Astrocyte of the cerebellum (primary cell): ENCODE measurements around the gene ADGRD1.

Experiments used
- DNase-seq: peaks from one replicate; pipeline ENCODE4 v3.0.0-alpha.2; 2011; ENCODE audit warnings: low read depth
- H3K4me3 ChIP-seq: 2 replicates; pipeline ENCODE4 v1.5.1; 2011; ENCODE audit warnings: mild to moderate bottlenecking, low read depth, low read length, moderate library complexity
- in situ Hi-C: cut with HindIII; loops from 2 replicates; pipeline ENCODE4 v1.10.0; 2017; ENCODE audit warnings: low sequenced_read_pairs
- TF ChIP-seq, protein P1 (sequence below): IDR thresholded peaks from 2 replicates; pipeline ENCODE4 v1.5.1; 2012; ENCODE audit warnings: low read length, low read depth, moderate library complexity, mild to moderate bottlenecking; ENCODE audit errors: missing control alignments

Gene ADGRD1

GRCh38 chr12:131063413-131063812 lies 109.7 kb downstream of the ADGRD1 start:
- no peak for DNase-seq
- TF ChIP-seq, protein P1, sequence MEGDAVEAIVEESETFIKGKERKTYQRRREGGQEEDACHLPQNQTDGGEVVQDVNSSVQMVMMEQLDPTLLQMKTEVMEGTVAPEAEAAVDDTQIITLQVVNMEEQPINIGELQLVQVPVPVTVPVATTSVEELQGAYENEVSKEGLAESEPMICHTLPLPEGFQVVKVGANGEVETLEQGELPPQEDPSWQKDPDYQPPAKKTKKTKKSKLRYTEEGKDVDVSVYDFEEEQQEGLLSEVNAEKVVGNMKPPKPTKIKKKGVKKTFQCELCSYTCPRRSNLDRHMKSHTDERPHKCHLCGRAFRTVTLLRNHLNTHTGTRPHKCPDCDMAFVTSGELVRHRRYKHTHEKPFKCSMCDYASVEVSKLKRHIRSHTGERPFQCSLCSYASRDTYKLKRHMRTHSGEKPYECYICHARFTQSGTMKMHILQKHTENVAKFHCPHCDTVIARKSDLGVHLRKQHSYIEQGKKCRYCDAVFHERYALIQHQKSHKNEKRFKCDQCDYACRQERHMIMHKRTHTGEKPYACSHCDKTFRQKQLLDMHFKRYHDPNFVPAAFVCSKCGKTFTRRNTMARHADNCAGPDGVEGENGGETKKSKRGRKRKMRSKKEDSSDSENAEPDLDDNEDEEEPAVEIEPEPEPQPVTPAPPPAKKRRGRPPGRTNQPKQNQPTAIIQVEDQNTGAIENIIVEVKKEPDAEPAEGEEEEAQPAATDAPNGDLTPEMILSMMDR = no peak
- in situ Hi-C loops = no loop called here
- no peak overlapping the region for H3K4me3 ChIP-seq

GRCh38 chr12:131063960-131064359 lies 110.3 kb downstream of the ADGRD1 start:
- no peak overlapping the region for H3K4me3 ChIP-seq
- no peak for DNase-seq
- in situ Hi-C loops = no loop called here
- TF ChIP-seq, protein P1 = no peak

DNA sequence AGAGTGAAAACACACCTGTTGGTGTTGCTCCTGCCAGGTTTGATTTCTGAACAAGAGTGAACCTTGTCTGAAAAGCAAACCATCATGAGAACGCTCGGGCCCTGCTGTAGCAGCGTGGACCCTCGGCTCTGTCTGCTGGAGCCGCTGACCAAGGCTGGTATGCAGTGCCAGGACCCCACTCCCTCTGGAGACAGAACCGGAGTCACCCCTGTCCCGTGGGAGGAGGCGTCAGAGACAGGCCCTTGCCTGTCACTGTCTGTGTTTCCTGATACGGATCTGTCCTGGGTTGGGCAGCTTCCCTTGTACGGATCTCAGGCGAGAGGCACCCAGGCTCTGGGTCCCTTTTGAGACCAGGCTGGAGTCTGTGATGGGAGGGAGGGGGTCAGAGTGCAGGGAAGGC lies 111.6 kb downstream of the ADGRD1 start:
- H3K4me3 ChIP-seq = no peak overlapping the region
- TF ChIP-seq, protein P1 = no peak
- in situ Hi-C loops = no loop called here
- no peak for DNase-seq

GRCh38 chr12:131065801-131066200 lies 112.1 kb downstream of the ADGRD1 start:
- in situ Hi-C loops = no loop called here
- no peak overlapping the region for H3K4me3 ChIP-seq
- TF ChIP-seq, protein P1 = no peak
- no peak for DNase-seq

DNA sequence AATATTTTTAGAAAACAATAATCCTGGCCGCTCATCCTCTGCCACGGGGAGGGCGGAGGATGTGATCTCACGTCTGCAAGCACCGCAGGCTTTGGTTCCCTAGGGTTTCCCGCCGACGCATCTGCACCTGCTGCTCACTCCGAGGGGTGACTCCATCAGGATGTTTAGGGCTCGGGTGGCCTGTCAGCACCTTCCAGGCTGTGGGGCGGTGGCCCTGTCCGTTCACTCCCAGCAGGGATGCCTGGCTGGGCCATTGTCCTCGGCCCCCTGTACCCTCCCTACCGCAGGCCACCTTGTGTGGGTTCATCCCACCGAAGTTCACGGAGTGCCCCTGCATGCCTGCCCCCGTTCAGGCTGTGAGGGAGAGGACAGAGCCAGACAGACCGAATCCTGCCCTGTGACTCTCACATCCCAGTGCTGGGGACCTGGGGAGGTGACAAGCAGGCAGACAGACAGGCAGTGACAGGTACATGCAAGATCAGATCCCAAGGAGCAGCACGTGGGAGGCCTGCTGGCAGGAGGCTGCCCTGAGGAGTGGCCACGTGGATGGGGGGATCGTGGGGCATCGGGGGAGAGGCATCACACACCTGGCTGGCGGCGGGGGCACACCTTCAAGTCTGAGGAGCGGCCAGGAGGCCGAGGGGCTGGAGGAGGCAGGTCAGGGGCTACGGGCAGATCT lies 112.6 kb downstream of the ADGRD1 start:
- no peak overlapping the region for H3K4me3 ChIP-seq
- DNase-seq = no peak
- in situ Hi-C loops = no loop called here
- TF ChIP-seq, protein P1 = no peak

GRCh38 chr12:131066886-131067490 lies 113.3 kb downstream of the ADGRD1 start:
- TF ChIP-seq, protein P1 = no peak
- in situ Hi-C loops = no loop called here
- H3K4me3 ChIP-seq = no peak overlapping the region
- no peak for DNase-seq
